Fibroblast of skin of left quadriceps (primary cell): ENCODE data around the gene HSF5.

Experiments used
- DNase-seq, 2 experiments: peaks; one replicate each; pipeline ENCODE4 v3.0.0-alpha.2; 2013; ENCODE audit warnings: low read depth in 2 of 2

The HSF5 gene

GRCh38 chr17:58487589-58488427, at the start of gene HSF5:
Gene HSF5 (minus strand): TSS chr17:58488408. CDS start chr17:58488274, 134 bp downstream.
- DNase-seq, result no peak

GRCh38 chr17:58537266-58537665, 49.1 kb upstream of the HSF5 start:
- no peak for DNase-seq

GRCh38 chr17:58536542-58536941, 48.3 kb upstream of the HSF5 start:
- no peak for DNase-seq

GRCh38 chr17:58535431-58535830, 47.2 kb upstream of the HSF5 start:
- no peak for DNase-seq

- peak in 1 of 2 experiments; percentile 18 for DNase-seq
These were observed 46.8 kb upstream of the HSF5 start for GRCh38 chr17:58534901-58535421.

- DNase-seq, result no peak
These were observed 46.1 kb upstream of the HSF5 start for GRCh38 chr17:58534331-58534730.

- no peak for DNase-seq
These were observed 45.5 kb upstream of the HSF5 start for GRCh38 chr17:58533616-58534188.

- DNase-seq, result no peak
These were observed 44.3 kb upstream of the HSF5 start for GRCh38 chr17:58532555-58532951.

GRCh38 chr17:58531661-58532554, 43.7 kb upstream of the HSF5 start:
- no peak for DNase-seq

- DNase-seq, result no peak
These were observed 42.9 kb upstream of the HSF5 start for GRCh38 chr17:58531122-58531521.

- no peak for DNase-seq
These were observed 42.4 kb upstream of the HSF5 start for GRCh38 chr17:58530655-58531054.

GRCh38 chr17:58529275-58529674, 41.1 kb upstream of the HSF5 start:
- DNase-seq, result no peak

GRCh38 chr17:58528443-58528842, 40.2 kb upstream of the HSF5 start:
- no peak for DNase-seq

GRCh38 chr17:58527949-58528348, 39.7 kb upstream of the HSF5 start:
- no peak for DNase-seq

- no peak for DNase-seq
These were observed 39.1 kb upstream of the HSF5 start for GRCh38 chr17:58527306-58527705.

- peak; percentile 94 for DNase-seq
These were observed 37.0 kb upstream of the HSF5 start for GRCh38 chr17:58525239-58525638.

- DNase-seq, result no peak
These were observed 33.5 kb upstream of the HSF5 start for GRCh38 chr17:58521680-58522079.

GRCh38 chr17:58520843-58521430, 32.7 kb upstream of the HSF5 start:
- no peak for DNase-seq

GRCh38 chr17:58517928-58518609, 29.9 kb upstream of the HSF5 start:
- DNase-seq, result peak; percentile 100

- no peak for DNase-seq
These were observed 29.2 kb upstream of the HSF5 start for GRCh38 chr17:58517378-58517927.
